Measurements from ENCODE around the gene SLC17A1. TPM values are rescaled to one million over a fixed set of nuclear protein-coding genes. Genes with fewer than 3 reads are reported as not detected.

Gene SLC17A1, protein sequence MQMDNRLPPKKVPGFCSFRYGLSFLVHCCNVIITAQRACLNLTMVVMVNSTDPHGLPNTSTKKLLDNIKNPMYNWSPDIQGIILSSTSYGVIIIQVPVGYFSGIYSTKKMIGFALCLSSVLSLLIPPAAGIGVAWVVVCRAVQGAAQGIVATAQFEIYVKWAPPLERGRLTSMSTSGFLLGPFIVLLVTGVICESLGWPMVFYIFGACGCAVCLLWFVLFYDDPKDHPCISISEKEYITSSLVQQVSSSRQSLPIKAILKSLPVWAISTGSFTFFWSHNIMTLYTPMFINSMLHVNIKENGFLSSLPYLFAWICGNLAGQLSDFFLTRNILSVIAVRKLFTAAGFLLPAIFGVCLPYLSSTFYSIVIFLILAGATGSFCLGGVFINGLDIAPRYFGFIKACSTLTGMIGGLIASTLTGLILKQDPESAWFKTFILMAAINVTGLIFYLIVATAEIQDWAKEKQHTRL
- not detected in 2 replicates for total RNA-seq

GRCh38 chr6:25831532-25832306 is at the start of gene SLC17A1:
Gene SLC17A1 (minus strand): TSS chr6:25832052. CDS start chr6:25830557, 1,495 bp downstream.

DNA sequence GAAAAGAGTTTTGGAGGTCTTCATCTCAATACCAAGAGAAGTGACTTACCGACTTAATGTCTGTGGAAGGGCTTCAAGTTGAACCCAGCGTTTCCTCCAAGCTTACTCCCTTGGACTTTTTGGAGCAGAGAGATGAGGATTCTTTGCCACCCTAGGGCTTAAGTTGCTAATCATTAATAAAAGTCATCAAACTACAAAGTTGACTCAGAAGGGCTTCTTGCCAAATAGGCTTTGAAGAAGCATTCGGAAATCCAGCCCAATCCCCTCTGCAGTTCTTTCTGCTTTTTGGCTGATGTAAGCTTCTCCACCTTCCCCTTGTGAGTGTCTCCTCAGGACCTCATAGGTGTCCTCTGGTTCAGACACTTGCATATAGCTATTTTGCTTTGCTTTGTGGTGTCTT is 42.3 kb upstream of the SLC17A1 start, which contains the start of gene SLC17A3:
Gene SLC17A3 (minus strand): TSS at position 126 of the 400 bp plus-strand sequence. CDS start 5,856 bp downstream, outside the sequence.

GRCh38 chr6:25754535-25754934 is 77.3 kb downstream of the SLC17A1 start, which contains the start of gene SLC17A4:
Gene SLC17A4 (plus strand): TSS chr6:25754742. CDS start chr6:25761963, 7,221 bp downstream.

Other genes with a start within 250 kb of the SLC17A1 start
- not detected in 2 replicates for gene SCGN, start 179.8 kb downstream of the SLC17A1 start, total RNA-seq
- gene SLC17A4, start 77.3 kb downstream of the SLC17A1 start, total RNA-seq = not detected in 2 replicates
- not detected in 2 replicates for gene SLC17A3, start 42.2 kb upstream of the SLC17A1 start, total RNA-seq
- gene SLC17A2, start 98.6 kb upstream of the SLC17A1 start, total RNA-seq = not detected in 2 replicates
- gene TRIM38, start 130.8 kb upstream of the SLC17A1 start, total RNA-seq = 9.1 and 11.8 TPM in 2 replicates